ENCODE results near the gene ME3.
"Not testable (repeated sequence)": the region's sequence is repeated elsewhere in the genome, so short reads cannot be mapped to it uniquely, and the experiment has no call there.

The ME3 gene

GRCh38 chr11:86663761-86664160 is 8.7 kb downstream of the ME3 start:
- DNase-seq (ENCODE audit: low read depth in 2 of 2): no peak

- DNase-seq (ENCODE audit: low read depth in 2 of 2): no peak
These were observed 9.1 kb downstream of the ME3 start for GRCh38 chr11:86663291-86663690.

- DNase-seq (ENCODE audit: low read depth in 2 of 2): no peak
These were observed 11.7 kb downstream of the ME3 start for GRCh38 chr11:86660736-86661135.

GRCh38 chr11:86660088-86660487 is 12.3 kb downstream of the ME3 start:
- DNase-seq (ENCODE audit: low read depth in 2 of 2): no peak

- no peak for DNase-seq (ENCODE audit: low read depth in 2 of 2)
These were observed 13.9 kb downstream of the ME3 start for GRCh38 chr11:86658534-86658933.

- DNase-seq (ENCODE audit: low read depth in 2 of 2): not testable (repeated sequence)
These were observed 27.2 kb downstream of the ME3 start for GRCh38 chr11:86645212-86645611.

GRCh38 chr11:86644291-86644690 is 28.1 kb downstream of the ME3 start:
- no peak for DNase-seq (ENCODE audit: low read depth in 2 of 2)

- DNase-seq (ENCODE audit: low read depth in 2 of 2): no peak
These were observed 30.7 kb downstream of the ME3 start for GRCh38 chr11:86641537-86642261.

- no peak for DNase-seq (ENCODE audit: low read depth in 2 of 2)
These were observed 33.3 kb downstream of the ME3 start for GRCh38 chr11:86639137-86639536.

- DNase-seq (ENCODE audit: low read depth in 2 of 2): no peak
These were observed 33.7 kb downstream of the ME3 start for GRCh38 chr11:86638673-86639072.

GRCh38 chr11:86637988-86638387 is 34.4 kb downstream of the ME3 start:
- DNase-seq (ENCODE audit: low read depth in 2 of 2): no peak

GRCh38 chr11:86636275-86636674 is 36.1 kb downstream of the ME3 start:
- DNase-seq (ENCODE audit: low read depth in 2 of 2): no peak

- DNase-seq (ENCODE audit: low read depth in 2 of 2): no peak
These were observed 39.7 kb downstream of the ME3 start for GRCh38 chr11:86632499-86633269.

- no peak for DNase-seq (ENCODE audit: low read depth in 2 of 2)
These were observed 42.0 kb downstream of the ME3 start for GRCh38 chr11:86630229-86630981.

- no peak for DNase-seq (ENCODE audit: low read depth in 2 of 2)
These were observed 43.2 kb downstream of the ME3 start for GRCh38 chr11:86629045-86629706.

- DNase-seq (ENCODE audit: low read depth in 2 of 2): no peak
These were observed 44.5 kb downstream of the ME3 start for GRCh38 chr11:86627776-86628455.

GRCh38 chr11:86625981-86626380 is 46.4 kb downstream of the ME3 start:
- no peak for DNase-seq (ENCODE audit: low read depth in 2 of 2)

- DNase-seq (ENCODE audit: low read depth in 2 of 2): no peak
These were observed 46.9 kb downstream of the ME3 start for GRCh38 chr11:86625544-86625943.

- DNase-seq (ENCODE audit: low read depth in 2 of 2): no peak
These were observed 48.0 kb downstream of the ME3 start for GRCh38 chr11:86624366-86624765.

GRCh38 chr11:86623736-86624135 is 48.7 kb downstream of the ME3 start:
- no peak for DNase-seq (ENCODE audit: low read depth in 2 of 2)

GRCh38 chr11:86623041-86623621 is 49.3 kb downstream of the ME3 start:
- DNase-seq (ENCODE audit: low read depth in 2 of 2): no peak
